ENCODE measurements around the gene KIF12.

DNA sequence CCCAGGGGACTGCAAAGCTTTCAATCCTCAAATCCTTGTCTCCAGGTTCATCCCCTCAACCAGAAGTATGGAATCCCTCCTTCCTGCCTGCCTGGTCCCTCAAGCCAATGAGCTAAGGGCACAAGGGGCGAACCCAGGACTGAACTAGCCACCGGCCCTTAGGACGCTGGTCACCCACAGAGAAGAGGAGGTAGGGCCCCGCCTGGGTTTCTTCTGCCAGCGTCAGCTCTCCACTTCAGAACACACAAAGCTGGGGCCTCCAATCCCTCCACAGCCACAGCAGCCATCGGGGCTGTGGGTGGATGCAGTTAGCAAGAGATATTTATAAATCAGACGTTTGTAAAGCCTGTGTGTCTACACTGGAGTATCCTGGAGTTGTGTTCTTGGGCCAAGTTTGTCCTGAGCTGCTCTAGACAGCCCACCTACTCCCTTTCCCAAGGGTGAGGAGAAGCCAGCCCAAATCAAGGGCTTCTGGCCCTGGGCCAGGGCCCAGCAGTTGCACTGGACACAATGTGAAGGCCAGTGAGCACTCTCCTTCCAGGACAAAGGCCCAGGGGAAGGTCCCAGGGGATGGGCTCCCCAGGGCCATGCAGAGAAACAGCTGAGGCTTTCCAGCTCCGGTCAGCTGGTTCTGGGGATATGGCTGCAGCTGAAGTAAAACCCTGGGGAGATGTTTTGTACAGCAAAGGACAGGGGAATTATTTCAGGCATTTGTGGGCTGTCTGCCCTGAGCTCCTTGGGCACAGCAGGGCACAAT lies 39.9 kb downstream of the KIF12 start:
- TF ChIP-seq MAX (IDR thresholded peaks at IDR 0.05; ENCODE audit: insufficient read depth, insufficient read length) (no peak), CTCF (IDR thresholded peaks at IDR 0.05; ENCODE audit: extremely low read depth in 1 of 2, insufficient read depth in 1 of 2, low read depth in 1 of 2, low read length in 2 of 2) (no peak), JUN (IDR thresholded peaks at IDR 0.05; ENCODE audit: borderline replicate concordance, insufficient read depth, insufficient read length, low read depth) (no peak), EZH2 (IDR thresholded peaks at IDR 0.05; ENCODE audit: borderline replicate concordance, low read depth, low read length, severe bottlenecking) (no peak), POLR2AphosphoS5 (IDR thresholded peaks at IDR 0.05; ENCODE audit: insufficient read depth, low read depth, low read length) (no peak), POLR2A (IDR thresholded peaks at IDR 0.05; ENCODE audit: low read depth, low read length) (no peak), MYC (IDR thresholded peaks at IDR 0.05; ENCODE audit: low read depth, low read length) (no peak), GATA2 (IDR thresholded peaks at IDR 0.05; ENCODE audit: insufficient read depth, insufficient read length, low read depth, low read length) (no peak)
